AG04450 (cell line): Measurements from ENCODE around the gene VWA2. TPM values are rescaled to one million over a fixed set of nuclear protein-coding genes. Genes with fewer than 3 reads are reported as not detected.

Experiments used
- CTCF ChIA-PET: fragments of 300-600, 350-600 bp; formaldehyde crosslinking; extraction: SDS; loops from one replicate; lab custom pipeline; 2022; ENCODE audit warnings: antibody characterized with exemption, inconsistent platforms; lab: Charles Lee
- POLR2A ChIA-PET: fragments of 350-600 bp; formaldehyde crosslinking; extraction: SDS; loops from one replicate; lab custom pipeline; 2021; ENCODE audit warnings: antibody characterized with exemption, inconsistent platforms; lab: Yijun Ruan, JAX
- DNase-seq: peaks from one replicate; pipeline ENCODE4 v3.0.0-alpha.2; 2011; ENCODE audit warnings: low read depth, low spot score
- H3K27ac ChIP-seq: one replicate; pipeline ENCODE4 v1.5.1; 2012; ENCODE audit warnings: low read depth, low read length, control low read depth
- H3K27me3 ChIP-seq: one replicate; pipeline ENCODE4 v1.6.0; 2012; ENCODE audit warnings: low read length; ENCODE audit not compliant: control insufficient read depth, insufficient read depth
- H3K4me3 ChIP-seq: 2 replicates; pipeline ENCODE4 v1.5.1; 2011; ENCODE audit warnings: mild to moderate bottlenecking, low read depth, low read length, control low read depth
- H3K9me3 ChIP-seq: 2 replicates; pipeline ENCODE4 v1.5.1; 2012; ENCODE audit warnings: low read length; ENCODE audit not compliant: control insufficient read depth, insufficient read depth
- CTCF ChIP-seq: IDR thresholded peaks from 2 replicates; pipeline ENCODE4 v1.5.1; 2011; ENCODE audit warnings: low read depth, low read length, control low read depth, inconsistent platforms
- polyA plus RNA-seq: library from polyadenylated mRNA; depleted of rRNA; stranded (reverse); fragments of >200 nt; gene quantifications from 2 replicates; pipeline ENCODE4 v1.2.3, GENCODE V29; 2011

Gene VWA2
- polyA plus RNA-seq, 1 experiment = not detected

- H3K27me3 ChIP-seq = peaks cover 3% of the 10 kb centered on the region
- TF ChIP-seq CTCF = no peak
- DNase-seq = no peak
- H3K4me3 ChIP-seq = no peak overlapping the region
- POLR2A ChIA-PET = interaction anchor here (0.7 to 1.4 kb wide), 2 partner anchors 31 to 113 kb away, joined by 3 to 7 read pairs; no protein-coding TSS in a partner anchor
- CTCF ChIA-PET = interaction anchor here (1.4 to 1.7 kb wide), 2 partner anchors 12 to 32 kb away, joined by 3 to 10 read pairs; no protein-coding TSS in a partner anchor
- no peak overlapping the region for H3K27ac ChIP-seq
- H3K9me3 ChIP-seq = no peaks in the 10 kb centered on the region; the same call in 1 of the 2 replicates
These were observed 33.6 kb downstream of the VWA2 start for GRCh38 chr10:114272696-114273095.

- ChIA-PET POLR2A (no interaction called here), CTCF (no interaction called here)
- H3K27me3 ChIP-seq = peaks cover 9% of the 10 kb centered on the region
These were observed 34.9 kb downstream of the VWA2 start for GRCh38 chr10:114273910-114274309.

GRCh38 chr10:114274616-114275453 is 35.8 kb downstream of the VWA2 start:
- Histone ChIP-seq H3K4me3 (no peak overlapping the region), H3K27ac (no peak overlapping the region), H3K27me3 (peaks cover 9% of the 10 kb centered on the region), H3K9me3 (no peaks in the 10 kb centered on the region; the same call in 1 of the 2 replicates)
- no peak for TF ChIP-seq CTCF
- CTCF ChIA-PET = no interaction called here
- DNase-seq = no peak
- POLR2A ChIA-PET = no interaction called here

More at GRCh38 chr10:114273910-114274309, 34.9 kb downstream of the VWA2 start:
- Histone ChIP-seq H3K4me3 (no peak overlapping the region), H3K9me3 (no peaks in the 10 kb centered on the region; the same call in 1 of the 2 replicates), H3K27ac (no peak overlapping the region)
- no peak for TF ChIP-seq CTCF
- DNase-seq = no peak

- TF ChIP-seq CTCF = no peak
- Histone ChIP-seq H3K27ac (no peak overlapping the region), H3K9me3 (no peaks in the 10 kb centered on the region; the same call in 1 of the 2 replicates), H3K4me3 (no peak overlapping the region), H3K27me3 (peaks cover 12% of the 10 kb centered on the region)
- ChIA-PET CTCF (no interaction called here), POLR2A (no interaction called here)
- no peak for DNase-seq
These were observed 37.0 kb downstream of the VWA2 start for GRCh38 chr10:114276066-114276465.

GRCh38 chr10:114276671-114277070 is 37.6 kb downstream of the VWA2 start:
- no peak for DNase-seq
- H3K27ac ChIP-seq = no peak overlapping the region
- no peak overlapping the region for H3K4me3 ChIP-seq
- H3K27me3 ChIP-seq = peaks cover 12% of the 10 kb centered on the region
- no peak for TF ChIP-seq CTCF
- CTCF ChIA-PET = no interaction called here
- H3K9me3 ChIP-seq = no peaks in the 10 kb centered on the region; the same call in 1 of the 2 replicates
- POLR2A ChIA-PET = no interaction called here
